Suprapubic skin (tissue), 4 donors: ENCODE measurements around the gene FAM120B. TPM values are rescaled to one million over a fixed set of nuclear protein-coding genes. Genes with fewer than 3 reads are reported as not detected.

Source experiments
- DNase-seq, 2 donors: peaks; one replicate each; pipeline ENCODE4 v3.0.0-alpha.2; 2019; ENCODE audit warnings: low spot score in 2 of 2
- H3K27ac ChIP-seq: fragments of 200-600 bp; sonication (generic); one replicate; pipeline ENCODE4 v1.5.1; 2019
- H3K27me3 ChIP-seq: fragments of 200-600 bp; sonication (generic); one replicate; pipeline ENCODE4 v1.5.1; 2019
- H3K36me3 ChIP-seq: fragments of 200-600 bp; sonication (generic); one replicate; pipeline ENCODE4 v1.5.1; 2019
- H3K4me1 ChIP-seq: fragments of 200-600 bp; sonication (generic); one replicate; pipeline ENCODE4 v1.5.1; 2019
- H3K4me3 ChIP-seq: fragments of 200-600 bp; sonication (generic); one replicate; pipeline ENCODE4 v1.5.1; 2019; ENCODE audit warnings: mild to moderate bottlenecking
- H3K9me3 ChIP-seq: fragments of 200-600 bp; sonication (generic); one replicate; pipeline ENCODE4 v1.5.1; 2019
- CTCF ChIP-seq, 2 donors: fragments of 200-600 bp in 1 of 2; fragments of 450-650 bp in 1 of 2; sonication (generic) in 1 of 2; IDR thresholded peaks; one replicate each; pipeline ENCODE4 v1.5.1; 2016 to 2019; ENCODE audit warnings: antibody characterized with exemption in 2 of 2, mild to moderate bottlenecking in 1 of 2, moderate library complexity in 1 of 2
- EP300 ChIP-seq: sonication (generic); formaldehyde crosslinking; IDR thresholded peaks from one replicate; pipeline ENCODE4 v1.6.1; 2017; ENCODE audit warnings: antibody characterized with exemption
- POLR2A ChIP-seq, 2 donors: fragments of 450-650 bp; IDR thresholded peaks; one replicate each; pipeline ENCODE4 v1.6.1; 2017; ENCODE audit warnings: antibody characterized with exemption in 2 of 2, mild to moderate bottlenecking in 2 of 2, moderate library complexity in 2 of 2
- POLR2AphosphoS5 ChIP-seq, 3 donors: sonication (generic); formaldehyde crosslinking; IDR thresholded peaks; one replicate each; pipeline ENCODE4 v1.6.1; 2017; ENCODE audit warnings: antibody characterized with exemption in 3 of 3
- WGBS: methylation state at CpG from one replicate; pipeline ENCODE4 v1.1.5; 2018; 5-methylcytosine and 5-hydroxymethylcytosine counted together
- total RNA-seq, 4 donors: library from RNA; depleted of rRNA; stranded (reverse); fragments of >200 nt; gene quantifications; one replicate each; pipeline ENCODE4 v1.1.0, GENCODE V29; 2016

The FAM120B gene
- total RNA-seq, 4 donors from 2014 or later: 19.9 to 55.4 (median 27.6) TPM

GRCh38 chr6:170417881-170418280, 111.3 kb downstream of the FAM120B start:
- H3K9me3 ChIP-seq: peaks cover 5% of the 10 kb centered on the region
- H3K36me3 ChIP-seq: no peaks in the 10 kb centered on the region
- no peak for DNase-seq
- H3K27ac ChIP-seq: no peak overlapping the region
- H3K4me3 ChIP-seq: no peak overlapping the region
- TF ChIP-seq POLR2AphosphoS5 (IDR thresholded peaks at IDR 0.05) (no peak), POLR2A (IDR thresholded peaks at IDR 0.05) (no peak), EP300 (no peak), CTCF (IDR thresholded peaks at IDR 0.05) (no peak)
- H3K27me3 ChIP-seq: peaks cover 17% of the 10 kb centered on the region
- WGBS: 83% methylated on average over 9 of the region's 9 CpGs
- no peaks in the 10 kb centered on the region for H3K4me1 ChIP-seq

- H3K4me3 ChIP-seq: no peak overlapping the region
- no peak overlapping the region for H3K27ac ChIP-seq
- TF ChIP-seq CTCF (IDR thresholded peaks at IDR 0.05) (no peak), POLR2AphosphoS5 (IDR thresholded peaks at IDR 0.05) (no peak), EP300 (no peak), POLR2A (IDR thresholded peaks at IDR 0.05) (no peak)
- H3K4me1 ChIP-seq: no peaks in the 10 kb centered on the region
- peaks cover 33% of the 10 kb centered on the region for H3K27me3 ChIP-seq
- no peak for DNase-seq
- no peaks in the 10 kb centered on the region for H3K9me3 ChIP-seq
- WGBS: 82% methylated on average over 7 of the region's 7 CpGs
- no peaks in the 10 kb centered on the region for H3K36me3 ChIP-seq
Measured at GRCh38 chr6:170420283-170420682, 113.7 kb downstream of the FAM120B start.

- Histone ChIP-seq H3K27ac (no peak overlapping the region), H3K27me3 (peaks cover 36% of the 10 kb centered on the region), H3K4me3 (no peak overlapping the region), H3K9me3 (no peaks in the 10 kb centered on the region), H3K36me3 (no peaks in the 10 kb centered on the region), H3K4me1 (no peaks in the 10 kb centered on the region)
- TF ChIP-seq POLR2A (IDR thresholded peaks at IDR 0.05): no peak
- TF ChIP-seq CTCF (IDR thresholded peaks at IDR 0.05): no peak
- no peak for TF ChIP-seq EP300
- no peak for TF ChIP-seq POLR2AphosphoS5 (IDR thresholded peaks at IDR 0.05)
- DNase-seq: no peak
- 89% methylated on average over 66 of the region's 70 CpGs for WGBS
Measured at GRCh38 chr6:170420791-170421776, 114.5 kb downstream of the FAM120B start.

GRCh38 chr6:170421921-170422320, 115.4 kb downstream of the FAM120B start:
- 75% methylated on average over 9 of the region's 10 CpGs for WGBS
- DNase-seq: no peak
- H3K4me3 ChIP-seq: no peak overlapping the region
- H3K4me1 ChIP-seq: no peaks in the 10 kb centered on the region
- no peak overlapping the region for H3K27ac ChIP-seq
- no peaks in the 10 kb centered on the region for H3K36me3 ChIP-seq
- no peaks in the 10 kb centered on the region for H3K9me3 ChIP-seq
- H3K27me3 ChIP-seq: peaks cover 36% of the 10 kb centered on the region
- TF ChIP-seq POLR2AphosphoS5 (IDR thresholded peaks at IDR 0.05) (no peak), EP300 (no peak), POLR2A (IDR thresholded peaks at IDR 0.05) (no peak), CTCF (IDR thresholded peaks at IDR 0.05) (no peak)

GRCh38 chr6:170423030-170423429, 116.5 kb downstream of the FAM120B start:
- no peaks in the 10 kb centered on the region for H3K4me1 ChIP-seq
- DNase-seq: no peak
- no peaks in the 10 kb centered on the region for H3K9me3 ChIP-seq
- WGBS: 40% methylated on average over 27 of the region's 29 CpGs
- no peak for TF ChIP-seq EP300
- TF ChIP-seq CTCF (IDR thresholded peaks at IDR 0.05): no peak
- no peak for TF ChIP-seq POLR2A (IDR thresholded peaks at IDR 0.05)
- no peak for TF ChIP-seq POLR2AphosphoS5 (IDR thresholded peaks at IDR 0.05)
- no peak overlapping the region for H3K4me3 ChIP-seq
- H3K36me3 ChIP-seq: no peaks in the 10 kb centered on the region
- no peak overlapping the region for H3K27ac ChIP-seq
- H3K27me3 ChIP-seq: peaks cover 33% of the 10 kb centered on the region
